DND-41 (cell line): Measurements from ENCODE around the gene GPR39.

ENCODE experiments used
- ATAC-seq: fragments of 200-7000 bp; cut with Tn5 transposase; 3 replicates; pipeline ENCODE4 v1.9.1; 2021; ENCODE audit warnings: low read depth; ENCODE audit not compliant: insufficient read depth
- DNase-seq: peaks from one replicate; pipeline ENCODE4 v3.0.0-alpha.2; 2020
- H2AFZ ChIP-seq: 2 replicates; pipeline ENCODE4 v1.6.0; 2012; ENCODE audit warnings: low read depth, low read length
- H3K27ac ChIP-seq: 2 replicates; pipeline ENCODE4 v1.5.1; 2012; ENCODE audit warnings: low read length, inconsistent platforms
- H3K27me3 ChIP-seq: fragments of 200-600 bp; sonication (generic); 2 replicates; pipeline ENCODE4 v1.6.0; 2012; ENCODE audit warnings: low read length, mild to moderate bottlenecking, inconsistent platforms; ENCODE audit not compliant: insufficient read depth, poor library complexity
- H3K36me3 ChIP-seq: 2 replicates; pipeline ENCODE4 v1.5.1; 2012; ENCODE audit warnings: low read length, inconsistent platforms; ENCODE audit not compliant: insufficient read depth
- H3K4me1 ChIP-seq: 2 replicates; pipeline ENCODE4 v1.5.1; 2012; ENCODE audit warnings: mild to moderate bottlenecking, low read length; ENCODE audit not compliant: insufficient read depth
- H3K4me2 ChIP-seq: 2 replicates; pipeline ENCODE4 v1.6.0; 2012; ENCODE audit warnings: mild to moderate bottlenecking, moderate library complexity, low read length, inconsistent platforms; ENCODE audit not compliant: insufficient read depth
- H3K4me3 ChIP-seq, 2 experiments: fragments of 200-600 bp in 1 of 2; shearing (Covaris generic) in 1 of 2; 2 replicates each; pipeline ENCODE4 v1.5.1; 2012 to 2016; ENCODE audit warnings: inconsistent platforms in 2 of 2, low read length in 2 of 2, mild to moderate bottlenecking in 2 of 2, low read depth in 1 of 2, moderate library complexity in 1 of 2
- H3K79me2 ChIP-seq: 2 replicates; pipeline ENCODE4 v1.6.0; 2012; ENCODE audit warnings: low read length, inconsistent platforms; ENCODE audit not compliant: insufficient read depth
- H3K9ac ChIP-seq: 2 replicates; pipeline ENCODE4 v1.6.0; 2012; ENCODE audit warnings: low read depth, mild to moderate bottlenecking, inconsistent platforms, low read length, moderate library complexity
- H3K9me3 ChIP-seq: 2 replicates; pipeline ENCODE4 v1.5.1; 2012; ENCODE audit warnings: low read length, moderate library complexity, mild to moderate bottlenecking, inconsistent platforms; ENCODE audit not compliant: insufficient read depth, severe bottlenecking
- H4K20me1 ChIP-seq: 2 replicates; pipeline ENCODE4 v1.6.0; 2012; ENCODE audit warnings: low read length; ENCODE audit not compliant: insufficient read depth
- CTCF ChIP-seq: IDR thresholded peaks from 2 replicates; pipeline ENCODE4 v1.5.1; 2012; ENCODE audit warnings: borderline replicate concordance, low read length, moderate library complexity, mild to moderate bottlenecking; ENCODE audit not compliant: poor library complexity, severe bottlenecking; ENCODE audit errors: extremely low read depth
- EZH2 ChIP-seq: IDR thresholded peaks from 3 replicates; pipeline ENCODE4 v1.6.1; 2012; ENCODE audit warnings: borderline replicate concordance, low read depth, mild to moderate bottlenecking, moderate library complexity, low read length, inconsistent platforms; ENCODE audit not compliant: severe bottlenecking

The GPR39 gene

GRCh38 chr2:132651115-132652045, 234.8 kb downstream of the GPR39 start:
- no peaks in the 10 kb centered on the region for H3K36me3 ChIP-seq
- no peak overlapping the region for H3K4me2 ChIP-seq
- no peaks in the 10 kb centered on the region for H3K79me2 ChIP-seq
- TF ChIP-seq CTCF (no peak), EZH2 (no peak)
- H3K9me3 ChIP-seq: no peaks in the 10 kb centered on the region
- H3K9ac ChIP-seq: no peak overlapping the region
- H2AFZ ChIP-seq: no peak overlapping the region
- no peaks in the 10 kb centered on the region for H3K27me3 ChIP-seq
- H3K4me1 ChIP-seq: no peaks in the 10 kb centered on the region
- H4K20me1 ChIP-seq: no peaks in the 10 kb centered on the region
- no peak overlapping the region for H3K27ac ChIP-seq
- no peak for ATAC-seq
- no peak for DNase-seq
- no peak overlapping the region for H3K4me3 ChIP-seq

DNA sequence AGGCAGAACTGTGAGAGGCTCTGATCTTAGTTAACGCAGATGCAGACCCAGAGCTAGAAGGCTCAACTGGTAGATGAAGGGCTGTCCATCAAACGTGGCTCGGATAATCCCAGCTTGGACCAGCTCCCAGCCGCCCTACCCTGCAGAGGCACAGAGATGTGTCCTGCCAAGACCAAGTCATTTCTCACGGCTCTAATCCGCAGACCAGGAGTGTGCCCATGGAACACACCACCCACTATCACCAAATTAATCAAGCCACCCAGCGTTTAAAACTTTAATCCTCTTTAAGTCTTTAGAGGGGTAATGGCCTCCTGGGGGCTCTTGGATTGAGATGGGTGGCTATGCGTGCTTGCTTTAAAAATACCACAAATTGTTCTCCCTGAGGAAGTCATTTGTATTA, 235.9 kb downstream of the GPR39 start:
- no peak for TF ChIP-seq EZH2
- TF ChIP-seq CTCF: no peak
- Histone ChIP-seq H3K4me2 (no peak overlapping the region), H3K9me3 (no peaks in the 10 kb centered on the region), H2AFZ (no peak overlapping the region), H3K27me3 (no peaks in the 10 kb centered on the region), H3K9ac (no peak overlapping the region), H4K20me1 (no peaks in the 10 kb centered on the region), H3K36me3 (no peaks in the 10 kb centered on the region), H3K79me2 (no peaks in the 10 kb centered on the region), H3K4me1 (no peaks in the 10 kb centered on the region), H3K4me3 (no peak overlapping the region), H3K27ac (no peak overlapping the region)
- DNase-seq: no peak
- ATAC-seq: no peak

GRCh38 chr2:132654335-132654734, 237.7 kb downstream of the GPR39 start:
- no peak for ATAC-seq
- H3K9ac ChIP-seq: no peak overlapping the region
- no peak overlapping the region for H3K4me2 ChIP-seq
- TF ChIP-seq CTCF (no peak), EZH2 (no peak)
- DNase-seq: no peak
- no peak overlapping the region for H2AFZ ChIP-seq
- no peaks in the 10 kb centered on the region for H3K36me3 ChIP-seq
- no peaks in the 10 kb centered on the region for H3K4me1 ChIP-seq
- no peak overlapping the region for H3K27ac ChIP-seq
- no peaks in the 10 kb centered on the region for H3K27me3 ChIP-seq
- no peak overlapping the region for H3K4me3 ChIP-seq
- H3K79me2 ChIP-seq: no peaks in the 10 kb centered on the region
- no peaks in the 10 kb centered on the region for H3K9me3 ChIP-seq
- no peaks in the 10 kb centered on the region for H4K20me1 ChIP-seq
